GM12891 (cell line): ENCODE measurements around the gene NBPF1.
"Not testable (repeated sequence)": the region's sequence is repeated elsewhere in the genome, so short reads cannot be mapped to it uniquely, and the experiment has no call there.

Source experiments
- PAX5 ChIP-seq: IDR thresholded peaks from 2 replicates; pipeline ENCODE4 v1.6.1; 2011; ENCODE audit warnings: low read length, moderate library complexity, mild to moderate bottlenecking; ENCODE audit not compliant: insufficient read depth, severe bottlenecking
- POLR2A ChIP-seq: IDR thresholded peaks from 2 replicates; pipeline ENCODE4 v1.6.1; 2011; ENCODE audit warnings: low read depth, low read length, control low read depth
- POLR2AphosphoS5 ChIP-seq: IDR thresholded peaks from 2 replicates; pipeline ENCODE4 v1.6.1; 2011; ENCODE audit warnings: low read depth, low read length, control low read depth
- POU2F2 ChIP-seq: IDR thresholded peaks from 2 replicates; pipeline ENCODE4 v1.6.1; 2011; ENCODE audit warnings: low read depth, mild to moderate bottlenecking, control low read depth, low read length, moderate library complexity
- SPI1 ChIP-seq: IDR thresholded peaks from 2 replicates; pipeline ENCODE4 v1.6.1; 2011; ENCODE audit warnings: low read depth, low read length, control low read depth
- TAF1 ChIP-seq: IDR thresholded peaks from 2 replicates; pipeline ENCODE4 v1.6.1; 2011; ENCODE audit warnings: low read depth, low read length, control low read depth

- TF ChIP-seq POU2F2, TAF1, POLR2AphosphoS5, PAX5, POLR2A, SPI1: not testable (repeated sequence)
Observed at GRCh38 chr1:16591845-16592244, 21.5 kb downstream of the NBPF1 start.
